ENCODE measurements around the gene SLIT1. TPM values are rescaled to one million over a fixed set of nuclear protein-coding genes. Genes with fewer than 3 reads are reported as not detected.
"Not testable (repeated sequence)": the region's sequence is repeated elsewhere in the genome, so short reads cannot be mapped to it uniquely, and the experiment has no call there.

SLIT1 gene
- polyA plus RNA-seq, 5 donors: 3.7 to 8.0 (median 4.4) TPM

DNA sequence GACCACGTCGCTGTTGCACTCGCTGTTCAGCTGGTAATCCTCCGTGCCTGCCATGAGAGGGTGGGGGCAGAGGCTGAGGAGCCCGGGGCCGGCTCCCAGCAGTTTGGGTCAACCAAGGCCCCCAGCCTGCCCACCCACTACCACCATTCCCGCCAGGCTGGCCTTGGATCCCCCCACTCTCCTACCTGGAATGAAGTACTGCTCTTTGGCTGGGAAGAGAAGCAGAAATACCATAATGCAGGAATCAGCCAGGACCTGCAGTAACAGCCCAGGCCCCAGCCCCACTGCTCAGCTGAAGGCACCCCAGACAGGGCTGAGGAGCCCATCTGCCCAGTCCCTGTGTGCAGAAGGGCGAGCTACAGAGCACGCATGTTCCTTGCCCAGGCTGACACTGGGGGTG, 138.0 kb downstream of the SLIT1 start:
- no peak for DNase-seq

DNA sequence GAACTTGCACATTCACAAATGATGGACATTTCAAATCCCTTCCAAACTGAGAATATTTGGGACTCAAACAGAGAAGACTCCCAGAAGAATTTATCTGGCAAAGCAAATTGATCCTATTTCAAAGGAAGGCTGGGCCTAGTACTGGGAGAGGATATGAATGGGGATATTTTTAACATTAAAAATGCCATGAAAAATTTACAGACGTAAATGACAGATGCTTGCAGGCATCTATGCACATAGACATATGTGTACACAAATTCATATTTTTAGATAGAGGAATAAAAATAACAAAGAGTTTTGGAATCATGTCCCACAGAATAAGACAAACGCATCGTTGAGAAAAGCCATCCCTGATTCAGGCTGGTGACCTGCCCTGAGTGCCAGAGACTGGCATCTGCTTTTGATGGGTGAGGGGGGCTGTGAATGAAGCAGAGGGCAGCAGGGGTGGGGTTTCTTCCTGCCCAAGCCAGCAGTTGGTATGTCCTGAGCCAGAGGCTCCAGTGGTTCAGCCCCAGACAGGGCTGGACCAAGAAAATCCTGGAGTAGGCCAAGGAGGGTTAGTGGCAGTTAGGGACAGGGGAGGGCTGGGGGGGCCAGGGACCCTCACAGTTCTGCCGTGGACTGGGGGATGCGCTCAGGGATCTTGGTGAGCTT, 138.5 kb downstream of the SLIT1 start:
- no peak for DNase-seq

DNA sequence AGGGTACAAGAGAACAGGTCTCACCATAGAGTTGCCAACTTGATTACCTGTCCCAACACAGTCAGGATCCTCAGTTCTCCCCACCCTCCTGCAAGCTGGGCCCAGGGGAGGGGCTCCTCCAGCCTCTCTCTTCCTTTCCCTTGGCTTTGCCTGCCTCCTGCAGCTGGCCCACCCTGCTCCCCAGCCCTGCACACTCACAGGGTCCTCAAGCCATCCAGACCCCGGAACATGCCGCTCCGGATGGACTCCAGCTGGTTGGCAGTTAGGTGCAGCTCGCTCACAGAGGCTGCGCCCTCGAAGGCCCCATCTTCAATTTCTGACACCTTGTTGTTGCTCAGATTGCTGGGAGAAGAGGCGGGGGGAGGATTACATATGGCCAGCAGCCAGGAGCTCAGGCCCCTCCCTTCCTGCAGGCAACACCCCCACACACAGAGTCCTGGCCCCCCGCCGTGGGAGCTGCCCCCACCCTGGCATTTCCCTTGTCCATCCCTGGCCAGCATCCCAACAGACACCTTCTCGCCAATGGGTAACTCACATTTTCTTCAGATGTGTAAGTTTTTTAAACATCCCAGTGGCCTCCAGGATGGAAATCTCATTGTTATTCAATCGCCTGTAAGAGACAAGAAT, 139.2 kb downstream of the SLIT1 start:
- DNase-seq: no peak

DNA sequence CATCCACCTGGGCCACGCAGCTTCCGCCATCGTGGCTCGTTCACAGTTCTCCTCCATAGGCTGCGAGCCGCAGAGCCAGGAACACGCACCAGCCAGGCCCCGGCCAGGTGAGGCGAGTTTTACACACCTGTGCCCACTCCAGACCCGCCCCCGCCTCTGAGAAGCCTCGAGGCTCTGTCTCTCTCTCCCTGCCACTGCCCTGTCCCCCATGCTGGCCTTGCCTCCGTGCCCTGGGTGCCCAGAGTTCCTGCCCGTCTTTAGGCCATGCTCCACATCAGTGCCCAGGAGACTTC, 142.2 kb downstream of the SLIT1 start:
- DNase-seq: no peak

DNA sequence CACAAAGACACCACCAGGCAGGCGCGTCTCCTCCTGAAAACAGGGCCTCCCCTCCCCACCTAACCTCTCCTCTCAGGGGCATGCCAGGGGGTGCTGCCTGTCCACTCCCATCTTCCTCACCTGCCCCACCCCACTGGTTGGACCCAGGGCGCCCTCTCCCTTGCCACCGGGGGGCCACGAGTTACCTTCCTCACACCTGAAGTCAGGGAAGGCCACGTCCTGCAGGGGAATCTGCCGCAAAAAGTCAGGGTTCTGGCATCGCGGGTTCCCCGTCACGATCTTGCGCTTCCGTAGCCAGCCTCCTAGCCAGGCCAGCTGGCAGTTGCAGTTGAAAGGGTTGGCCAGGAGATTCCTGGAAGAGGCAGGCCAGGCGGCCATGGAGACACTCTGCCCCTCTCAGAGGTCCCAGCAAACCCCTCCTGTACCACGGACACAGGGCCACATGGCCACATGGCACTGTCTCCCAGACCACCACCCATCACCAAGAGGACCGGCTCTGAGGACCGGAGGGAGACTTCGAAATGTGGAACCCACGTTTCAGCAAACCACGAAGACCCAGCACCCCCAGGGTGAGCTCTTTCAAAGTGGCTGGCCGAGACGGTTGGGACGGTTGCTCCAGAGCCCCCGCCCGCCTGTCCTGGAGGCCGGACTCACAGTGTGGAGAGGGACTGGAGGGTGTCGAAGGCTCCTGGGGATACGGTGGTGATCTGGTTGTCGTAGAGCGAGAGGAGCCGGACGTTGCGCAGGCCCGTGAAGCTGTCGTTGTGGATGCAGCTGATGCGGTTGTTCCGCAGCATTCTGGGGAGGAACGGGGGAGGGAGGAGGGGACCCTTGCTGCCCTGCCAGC, 142.8 kb downstream of the SLIT1 start:
- no peak for DNase-seq

DNA sequence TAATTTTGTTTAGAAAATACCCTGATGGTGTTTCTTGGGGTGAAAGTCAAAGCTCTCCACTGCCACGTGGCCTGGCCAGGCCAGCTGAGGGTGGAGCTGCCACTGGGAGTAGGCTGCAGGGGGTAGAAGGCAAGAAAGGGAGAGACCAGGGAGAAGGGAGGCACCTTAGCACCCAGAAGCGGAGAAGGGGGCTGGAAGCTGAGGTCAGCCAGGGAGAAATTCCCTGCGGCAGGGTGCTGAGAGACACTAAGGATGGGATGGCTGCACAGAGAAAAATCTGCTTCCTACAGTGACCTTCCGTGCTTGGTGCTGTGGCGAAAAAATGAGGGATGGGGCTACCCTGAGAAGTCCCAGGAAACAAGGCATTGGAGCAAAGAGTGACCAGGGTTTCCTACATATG, 143.7 kb downstream of the SLIT1 start:
- DNase-seq: no peak

DNA sequence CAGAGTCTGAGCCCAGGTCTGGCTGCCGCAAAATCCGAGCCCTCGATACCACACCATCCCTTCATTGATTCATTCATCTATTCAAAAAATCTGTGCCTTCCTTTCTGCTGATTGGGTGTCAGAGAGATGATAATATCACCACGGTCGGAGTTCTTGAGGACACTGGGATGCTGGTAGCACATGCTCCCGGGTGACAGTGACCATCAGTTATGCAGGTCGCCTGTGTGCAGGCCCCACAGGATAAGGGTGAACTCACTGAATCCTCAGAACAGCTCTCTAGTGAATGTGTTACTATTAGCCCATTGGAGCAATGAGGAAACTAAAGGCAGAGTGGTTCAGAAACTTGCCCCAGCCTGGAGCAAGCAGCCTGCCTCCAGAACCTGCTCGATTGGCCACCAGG, 145.1 kb downstream of the SLIT1 start:
- DNase-seq: no peak

DNA sequence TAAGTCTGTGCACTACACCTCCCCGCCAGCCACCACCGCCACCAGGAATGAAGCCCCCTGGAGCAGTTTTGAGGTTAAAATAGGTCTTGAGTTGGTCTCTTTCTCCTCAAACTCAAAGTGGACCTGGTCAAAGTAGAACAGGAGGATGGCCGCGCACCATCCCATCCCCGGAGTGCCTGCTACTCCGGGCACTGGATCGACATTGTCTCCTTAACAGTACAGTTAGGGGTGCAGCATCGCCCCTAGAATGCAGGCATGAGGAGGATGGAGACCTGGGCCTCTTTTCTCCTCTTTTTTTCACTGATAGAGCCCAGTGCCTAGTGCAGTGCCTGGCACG, 145.5 kb downstream of the SLIT1 start:
- DNase-seq: no peak

DNA sequence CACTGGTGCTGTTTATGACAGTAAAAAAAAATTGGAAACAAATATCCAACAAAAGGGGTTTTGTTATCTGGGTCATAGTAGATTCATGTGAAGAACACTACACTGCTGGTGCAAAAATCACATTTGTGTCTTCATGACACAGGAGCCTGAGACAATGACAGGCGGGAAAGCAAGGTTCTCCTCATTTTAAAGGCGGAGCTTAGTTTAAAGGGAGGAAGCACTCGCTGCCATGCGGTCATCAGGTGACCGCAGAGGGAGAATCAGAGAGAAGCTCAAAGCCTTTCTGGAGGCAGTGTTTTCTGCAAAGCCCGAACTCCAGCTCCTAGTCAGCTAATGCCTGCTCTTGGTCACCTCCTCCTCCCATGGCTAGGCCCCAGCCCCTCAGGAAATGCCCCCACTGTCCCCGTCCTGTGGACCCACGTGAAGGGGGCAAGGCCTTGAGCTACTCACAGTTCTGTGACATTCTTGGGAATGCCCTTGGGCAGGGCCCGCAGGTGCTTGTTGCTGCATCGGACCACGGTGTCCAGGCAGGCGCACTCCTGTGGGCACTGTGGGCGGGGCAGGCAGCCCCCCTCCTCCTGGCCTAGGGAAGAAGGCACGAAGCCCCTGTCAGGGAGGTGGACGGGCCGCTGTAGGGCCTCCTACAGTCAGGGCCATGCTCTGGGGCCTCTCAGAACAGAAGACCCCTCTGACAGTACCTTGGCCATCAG, 146.1 kb downstream of the SLIT1 start:
- no peak for DNase-seq

DNA sequence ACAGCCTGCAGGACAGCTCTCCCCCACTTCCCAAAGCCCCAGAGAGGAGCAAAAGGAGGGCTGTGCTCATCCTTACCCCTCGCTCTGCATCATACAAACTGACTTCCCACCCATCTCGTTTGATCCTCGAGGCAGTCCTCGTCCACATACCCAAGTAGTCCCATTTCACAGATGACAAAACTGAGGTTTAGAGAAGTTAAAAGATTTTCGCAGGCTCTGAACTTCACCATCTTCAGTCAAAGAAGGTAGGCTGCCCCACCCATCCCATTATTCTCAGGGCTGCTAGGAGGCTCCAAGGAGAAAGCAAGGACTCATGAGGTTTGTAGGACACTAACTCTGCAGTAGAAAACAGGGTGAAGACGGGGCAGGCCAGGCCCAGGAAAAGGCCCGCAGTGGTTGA, 147.1 kb downstream of the SLIT1 start:
- DNase-seq: no peak

DNA sequence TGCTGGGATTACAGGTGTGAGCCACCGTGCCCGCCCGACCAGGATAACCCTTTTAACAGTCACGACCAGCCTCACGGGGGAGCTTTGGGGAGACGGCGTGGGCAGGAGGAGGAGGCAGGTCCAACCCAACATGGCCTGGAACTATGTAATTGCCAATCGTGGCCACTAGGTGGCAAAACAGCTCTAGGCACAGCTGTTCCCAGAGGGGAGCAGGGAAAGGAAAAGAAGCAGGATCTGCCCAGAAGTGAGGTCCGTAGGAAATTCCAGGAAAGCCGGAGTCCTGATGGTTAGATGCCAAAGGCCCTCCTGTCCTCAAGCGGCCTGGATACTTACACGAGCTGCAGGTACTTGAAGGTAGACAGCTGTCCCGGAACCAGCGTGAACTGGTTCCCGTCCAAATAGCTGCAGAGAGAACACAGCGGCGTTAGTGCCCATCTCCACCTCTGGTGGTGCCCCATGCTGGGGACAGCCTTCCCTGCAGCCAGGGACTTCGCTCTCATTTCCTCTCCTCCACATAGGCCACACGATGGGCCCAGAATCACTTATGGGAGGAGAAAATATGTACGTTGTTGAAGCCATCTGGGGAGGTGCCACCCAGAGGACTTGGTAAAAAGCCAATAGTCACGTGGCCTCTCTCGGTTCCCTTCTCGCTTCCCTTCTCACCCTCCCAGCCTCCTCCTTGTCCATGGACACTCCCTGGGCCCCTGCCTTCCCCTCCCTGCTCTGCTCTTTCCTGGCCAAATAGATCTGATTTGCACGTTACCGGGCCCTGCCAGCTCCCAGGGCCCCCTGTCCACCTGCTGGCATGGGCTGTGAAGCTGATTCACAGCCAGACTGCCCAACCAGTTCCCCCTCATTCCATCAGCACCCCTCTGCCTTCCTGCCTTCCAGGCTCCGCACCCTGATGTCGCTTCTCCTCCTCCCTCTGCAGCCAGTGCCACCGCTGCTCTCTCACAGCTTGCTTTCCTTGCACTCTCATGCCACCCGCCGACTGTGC, 148.1 kb downstream of the SLIT1 start:
- DNase-seq: peak; percentile 69 to 81

DNA sequence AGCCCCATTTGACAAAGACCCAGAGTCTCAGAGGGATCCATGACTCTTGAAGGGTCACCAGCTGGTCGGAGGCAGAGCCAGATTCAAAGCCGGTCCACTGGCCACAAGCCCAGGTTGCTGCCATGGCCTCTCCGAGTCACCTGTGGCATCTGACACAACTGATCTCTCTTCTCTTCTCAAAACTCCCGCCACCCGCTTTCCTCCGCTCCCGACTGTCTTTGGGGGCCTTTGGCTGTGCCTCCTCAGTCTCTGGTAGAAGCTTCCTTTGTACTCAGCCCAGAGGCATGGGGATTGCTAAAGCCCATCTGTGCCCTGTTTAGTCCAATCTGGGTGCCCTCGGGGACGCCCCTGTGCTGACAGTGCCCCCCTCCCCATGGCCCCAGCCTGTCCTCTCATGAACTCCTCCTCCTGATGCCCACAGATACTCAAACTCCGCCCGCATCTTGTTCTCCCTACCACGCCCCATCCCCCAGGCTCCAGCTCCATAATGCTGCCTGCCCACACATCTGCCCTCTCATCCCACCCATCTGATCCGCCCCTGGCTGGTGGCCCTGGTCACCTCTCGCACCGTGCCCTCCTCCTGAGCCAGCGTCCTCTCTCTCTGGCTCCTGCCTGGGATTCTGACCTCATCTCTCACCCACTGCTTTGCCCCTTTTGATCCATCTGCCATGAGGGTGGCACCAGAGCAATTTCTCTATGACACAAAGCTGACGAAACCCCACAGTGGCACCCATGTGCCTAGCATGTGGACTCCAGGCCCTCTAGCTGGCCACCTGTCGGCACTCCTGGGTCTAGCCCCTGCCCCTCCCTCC, 150.6 kb downstream of the SLIT1 start:
- no peak for DNase-seq

DNA sequence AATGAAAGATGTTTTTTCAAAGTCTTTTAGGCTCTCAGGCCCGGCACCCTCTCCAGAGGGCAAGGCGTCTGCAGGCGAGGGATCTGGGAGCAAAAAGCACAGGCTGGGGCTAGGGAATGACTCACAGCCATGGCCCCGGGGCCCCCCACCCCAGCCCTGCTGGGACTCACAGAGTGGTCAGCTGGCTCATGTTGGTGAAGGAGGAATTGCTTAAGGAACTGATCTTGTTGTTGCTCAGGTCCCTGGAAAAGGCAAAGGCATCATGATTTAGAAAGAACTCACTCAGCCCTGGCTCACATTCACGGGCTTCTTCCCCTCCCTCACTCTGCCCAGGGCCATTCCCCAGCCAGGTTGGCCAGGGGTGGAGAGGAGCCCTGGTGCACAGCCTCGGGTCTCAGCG, 151.5 kb downstream of the SLIT1 start:
- no peak for DNase-seq

DNA sequence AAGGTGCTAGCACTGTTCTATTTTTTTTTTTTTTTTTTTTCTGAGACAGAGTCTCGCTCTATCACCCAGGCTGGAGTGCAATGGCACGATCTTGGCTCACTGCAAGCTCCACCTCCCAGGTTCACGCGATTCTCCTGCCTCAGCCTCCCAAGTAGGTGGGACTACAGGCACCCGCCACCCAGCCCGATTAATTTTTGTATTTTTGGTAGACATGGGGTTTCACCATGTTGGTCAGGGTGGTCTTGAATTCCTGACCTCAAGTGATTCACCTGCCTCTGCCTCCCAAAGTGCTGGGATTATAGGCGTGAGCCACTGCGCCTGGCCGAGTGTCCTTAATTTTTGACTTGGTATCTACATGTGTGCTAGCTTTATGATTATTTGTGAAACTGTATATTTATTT, 151.9 kb downstream of the SLIT1 start:
- DNase-seq: not testable (repeated sequence)

DNA sequence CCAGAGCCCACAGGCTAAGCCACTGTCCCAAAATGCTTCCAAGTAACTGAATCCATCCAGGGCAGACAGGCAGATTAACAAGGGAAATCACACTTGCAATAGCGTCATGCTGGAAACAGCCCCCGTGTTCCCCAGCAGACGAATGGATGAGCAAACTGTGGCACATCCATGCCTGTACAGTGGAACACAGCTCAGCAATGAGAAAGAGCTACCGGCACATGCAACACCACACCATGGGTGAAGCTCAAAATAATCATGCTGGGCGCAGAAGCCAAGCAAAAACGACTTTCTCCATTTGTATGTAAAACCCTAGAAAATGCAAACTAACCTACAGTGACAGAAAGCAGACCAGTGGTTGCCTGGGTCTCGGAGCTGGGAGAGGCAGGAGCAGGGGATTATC, 153.1 kb downstream of the SLIT1 start:
- no peak for DNase-seq

DNA sequence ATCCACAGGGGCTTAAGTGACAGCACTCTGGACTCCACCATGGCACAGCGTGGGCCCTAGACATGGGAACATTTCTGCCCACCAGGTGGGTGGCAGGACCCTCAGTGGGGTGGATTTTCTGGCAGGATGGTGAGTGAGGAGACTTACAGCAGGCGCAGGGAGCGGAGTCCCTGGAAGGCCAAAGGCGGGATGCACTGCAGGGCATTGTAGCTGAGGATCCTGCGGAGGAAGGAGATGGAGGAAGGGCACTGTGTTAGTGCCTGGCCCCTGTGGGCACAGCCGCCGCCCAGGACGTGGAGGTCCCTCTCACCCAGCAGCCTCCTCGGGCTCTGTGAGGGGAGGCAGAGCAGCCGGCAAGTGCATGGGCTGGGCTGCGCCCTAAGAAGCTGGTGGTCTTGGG, 154.3 kb downstream of the SLIT1 start:
- no peak for DNase-seq

DNA sequence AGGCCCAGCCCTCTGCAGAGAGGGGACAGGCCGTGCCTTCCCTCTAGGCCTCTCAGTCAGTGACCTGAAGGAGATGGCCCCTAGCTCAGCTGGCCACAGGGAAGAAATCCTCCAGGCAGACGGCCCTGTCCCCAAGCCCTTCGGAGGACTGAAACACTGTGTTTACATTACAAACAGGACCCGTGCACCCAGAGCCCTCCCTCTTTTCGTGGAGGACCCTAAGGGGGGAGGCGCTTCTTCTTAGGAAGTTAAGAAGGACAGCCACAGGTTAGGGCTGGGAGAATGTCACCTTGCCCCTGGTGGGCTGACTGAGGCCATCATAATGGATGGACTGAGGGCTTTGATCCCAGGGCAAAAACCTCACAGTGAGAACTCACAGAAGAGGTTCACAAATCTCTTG, 154.9 kb downstream of the SLIT1 start:
- no peak for DNase-seq

DNA sequence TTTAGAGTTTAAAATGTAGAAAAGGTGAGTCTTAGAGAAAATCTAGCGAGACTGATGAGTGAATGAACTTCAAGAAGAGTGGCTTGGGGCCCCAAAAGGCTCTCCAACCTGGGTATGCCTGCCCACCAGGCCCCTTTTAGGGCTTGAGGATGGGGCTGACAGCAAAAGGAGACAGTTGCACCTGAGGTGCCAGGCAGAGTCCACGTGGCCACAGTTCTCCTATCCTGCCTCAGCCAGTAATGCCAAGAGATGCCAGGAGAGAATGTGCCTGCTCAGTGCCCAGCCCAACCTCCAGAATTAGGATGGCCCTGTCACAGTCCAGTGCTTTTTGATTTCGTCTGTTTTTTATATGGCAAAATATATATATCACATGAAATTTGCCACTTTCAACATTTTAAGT, 156.5 kb downstream of the SLIT1 start:
- DNase-seq: no peak

DNA sequence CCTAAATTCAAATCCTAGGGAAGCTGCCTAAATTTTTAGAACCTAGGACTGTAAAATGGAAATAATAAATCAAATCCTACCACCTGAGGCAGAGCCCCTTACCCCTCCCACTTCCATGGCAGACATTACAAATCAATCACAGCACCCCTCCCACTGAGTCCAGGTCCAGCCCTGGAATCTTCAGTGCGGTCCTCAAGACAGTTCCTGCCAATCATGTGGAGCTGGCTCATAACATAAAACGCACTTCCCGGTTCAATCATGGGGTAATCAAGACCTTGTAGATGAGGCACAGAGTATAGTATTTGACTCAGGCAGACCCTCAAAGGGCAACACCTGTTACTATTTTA, 157.0 kb downstream of the SLIT1 start:
- DNase-seq: no peak

DNA sequence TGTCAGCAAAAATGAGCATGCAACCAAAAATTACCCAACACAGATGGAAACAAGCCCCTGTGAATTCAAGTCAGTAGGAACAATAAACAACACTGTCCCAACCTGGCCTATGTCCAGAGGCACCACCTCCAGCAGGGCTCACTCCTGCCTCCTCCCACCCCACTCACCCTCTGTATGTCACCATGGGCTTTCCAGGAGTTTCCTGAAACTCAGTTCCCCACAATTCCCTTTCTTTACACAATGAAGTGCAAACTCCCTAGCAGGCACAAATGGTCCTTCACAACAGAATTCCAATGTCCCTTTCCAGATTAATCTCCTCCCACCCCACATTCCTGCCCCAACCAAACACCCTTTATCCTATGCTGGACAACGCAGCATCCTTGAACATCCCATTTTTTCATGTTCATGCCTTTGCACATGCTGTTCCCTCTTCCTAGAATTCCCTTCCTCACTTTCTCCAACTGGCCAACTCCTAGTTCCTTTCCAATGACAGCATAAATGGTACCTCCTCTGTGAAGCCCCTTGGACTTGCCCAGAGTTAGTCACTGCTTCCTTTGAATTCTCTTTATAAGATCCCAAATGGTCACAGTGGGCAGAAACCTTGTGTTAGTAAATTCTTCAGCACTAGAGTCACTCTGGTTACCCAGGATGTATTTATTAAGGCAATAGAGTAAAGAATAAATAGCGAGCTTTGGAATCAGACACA, 157.5 kb downstream of the SLIT1 start:
- no peak for DNase-seq
